H1 (cell line): ENCODE results near the gene FRMD3. TPM values are rescaled to one million over a fixed set of nuclear protein-coding genes. Genes with fewer than 3 reads are reported as not detected.

Experiments
- CTCF ChIA-PET: fragments of 300-600 bp; sonication (Branson Sonifier 250); formaldehyde crosslinking; loops from one replicate; lab custom pipeline; 2021; ENCODE audit not compliant: partially characterized antibody; lab: Charles Lee
- POLR2A ChIA-PET: fragments of 300-600 bp; sonication (Branson Sonifier 250); formaldehyde crosslinking; loops from one replicate; lab custom pipeline; 2021; ENCODE audit warnings: inconsistent platforms; ENCODE audit not compliant: partially characterized antibody; lab: Charles Lee
- DNase-seq, 2 experiments: peaks; one replicate each; pipeline versions ENCODE4 v3.0.0 to v3.0.0-alpha.2; 2010 to 2022; ENCODE audit warnings: low spot score in 2 of 2, low read depth in 1 of 2, mixed read lengths in 1 of 2
- FAIRE-seq: peaks from 2 replicates; lab custom pipeline; 2011; peaks lifted over from hg19 to GRCh38; lab: Jason Lieb, UNC
- H2AFZ ChIP-seq: 2 replicates; pipeline ENCODE4 v1.8.1; 2012; ENCODE audit warnings: low read length, inconsistent platforms
- H2AK5ac ChIP-seq: 2 replicates; pipeline ENCODE4 v1.6.1; 2013; ENCODE audit warnings: low read depth, low read length
- H2BK120ac ChIP-seq: replicated peaks from 2 replicates; pipeline ENCODE3; 2013; ENCODE audit warnings: low read depth, low read length, inconsistent platforms
- H2BK12ac ChIP-seq: 2 replicates; pipeline ENCODE4 v1.6.1; 2013; ENCODE audit warnings: low read depth, low read length
- H2BK15ac ChIP-seq: 2 replicates; pipeline ENCODE4 v1.6.1; 2013; ENCODE audit warnings: low read length
- H2BK20ac ChIP-seq: 2 replicates; pipeline ENCODE4 v1.6.1; 2013; ENCODE audit warnings: low read length
- H2BK5ac ChIP-seq: 2 replicates; pipeline ENCODE4 v1.6.1; 2013; ENCODE audit warnings: low read depth, low read length
- H3K14ac ChIP-seq: 2 replicates; pipeline ENCODE4 v1.6.1; 2013; ENCODE audit warnings: inconsistent platforms; ENCODE audit not compliant: insufficient read length
- H3K18ac ChIP-seq: 2 replicates; pipeline ENCODE4 v1.6.1; 2013; ENCODE audit warnings: low read length; ENCODE audit errors: extremely low read depth
- H3K23ac ChIP-seq: 2 replicates; pipeline ENCODE4 v1.6.1; 2013; ENCODE audit warnings: inconsistent platforms; ENCODE audit not compliant: insufficient read length
- H3K23me2 ChIP-seq: 2 replicates; pipeline ENCODE4 v1.6.1; 2013; ENCODE audit warnings: low read depth, low read length
- H3K27ac ChIP-seq: 2 replicates; pipeline ENCODE4 v1.6.1; 2011; ENCODE audit warnings: low read depth, low read length, inconsistent platforms
- H3K27me3 ChIP-seq, 4 experiments: replicated peaks in 1 of 4; 1 replicate in 1 of 4; 2 replicates in 3 of 4; pipeline versions ENCODE4 v1.6.1 to v1.8.1; 2011 to 2013; ENCODE audit warnings: low read length in 3 of 4, mild to moderate bottlenecking in 3 of 4, inconsistent platforms in 2 of 4, mixed read lengths in 2 of 4, moderate library complexity in 1 of 4; ENCODE audit not compliant: control insufficient read depth in 3 of 4, insufficient read depth in 3 of 4; ENCODE audit errors: extremely low read depth in 1 of 4
- H3K36me3 ChIP-seq, 4 experiments: 2 replicates each; pipeline versions ENCODE4 v1.6.1 to v1.8.1; 2011 to 2013; ENCODE audit warnings: mild to moderate bottlenecking in 4 of 4, low read length in 3 of 4, moderate library complexity in 2 of 4, control low read depth in 1 of 4, inconsistent platforms in 1 of 4; ENCODE audit not compliant: insufficient read depth in 4 of 4, control insufficient read depth in 2 of 4
- H3K4ac ChIP-seq: replicated peaks from 2 replicates; pipeline ENCODE3; 2013; ENCODE audit warnings: low read length, low read depth, mixed read lengths, inconsistent platforms; ENCODE audit not compliant: insufficient read length
- H3K4me1 ChIP-seq, 4 experiments: replicated peaks in 1 of 4; 1 replicate in 1 of 4; 2 replicates in 3 of 4; pipeline versions ENCODE4 v1.6.1 to v1.8.1; 2011 to 2013; ENCODE audit warnings: low read length in 3 of 4, inconsistent platforms in 2 of 4, mixed read lengths in 1 of 4; ENCODE audit not compliant: insufficient read depth in 4 of 4, control insufficient read depth in 3 of 4
- H3K4me2 ChIP-seq, 2 experiments: 2 replicates each; pipeline versions ENCODE4 v1.6.1 to v1.8.1; 2011 to 2013; ENCODE audit warnings: low read depth in 2 of 2, low read length in 2 of 2, control low read depth in 1 of 2, inconsistent platforms in 1 of 2, mild to moderate bottlenecking in 1 of 2; ENCODE audit not compliant: insufficient read depth in 1 of 2
- H3K4me3 ChIP-seq, 4 experiments: fragments of 200-600, 300-600 bp in 1 of 4; sonication (generic), shearing (Covaris generic), sonication (Bioruptor Twin) in 1 of 4; 2 replicates each; pipeline versions ENCODE4 v1.5.1 to v1.8.1; 2011 to 2016; ENCODE audit warnings: low read length in 4 of 4, low read depth in 3 of 4, control low read depth in 2 of 4, inconsistent platforms in 2 of 4, mild to moderate bottlenecking in 2 of 4, mixed read lengths in 1 of 4, moderate library complexity in 1 of 4; ENCODE audit not compliant: insufficient read depth in 2 of 4; ENCODE audit errors: extremely low read depth in 1 of 4
- H3K56ac ChIP-seq: replicated peaks from 2 replicates; pipeline ENCODE3; 2013; ENCODE audit warnings: low read depth, mild to moderate bottlenecking, mixed read lengths, low read length, inconsistent platforms; ENCODE audit not compliant: insufficient read length
- H3K79me1 ChIP-seq: 2 replicates; pipeline ENCODE4 v1.6.1; 2013; ENCODE audit warnings: low read depth, low read length, control low read depth
- H3K79me2 ChIP-seq, 2 experiments: 2 replicates each; pipeline versions ENCODE4 v1.6.1 to v1.8.1; 2012 to 2013; ENCODE audit warnings: low read length in 2 of 2, mild to moderate bottlenecking in 2 of 2, inconsistent platforms in 1 of 2; ENCODE audit not compliant: insufficient read depth in 2 of 2, control insufficient read depth in 1 of 2
- H3K9ac ChIP-seq, 4 experiments: replicated peaks in 1 of 4; 1 replicate in 1 of 4; 2 replicates in 3 of 4; pipeline versions ENCODE4 v1.6.1 to v1.8.1; 2011 to 2013; ENCODE audit warnings: low read depth in 3 of 4, low read length in 3 of 4, control low read depth in 2 of 4, mild to moderate bottlenecking in 2 of 4, moderate library complexity in 2 of 4, inconsistent platforms in 1 of 4; ENCODE audit errors: extremely low read depth in 1 of 4
- H3K9me3 ChIP-seq, 2 experiments: 2 replicates each; pipeline versions ENCODE4 v1.6.1 to v1.8.1; 2012 to 2013; ENCODE audit warnings: mild to moderate bottlenecking in 2 of 2, moderate library complexity in 2 of 2, control low read depth in 1 of 2, inconsistent platforms in 1 of 2, low read depth in 1 of 2, low read length in 1 of 2, mixed read lengths in 1 of 2; ENCODE audit not compliant: insufficient read depth in 2 of 2
- H4K20me1 ChIP-seq, 2 experiments: replicated peaks in 1 of 2; 2 replicates each; pipeline versions ENCODE3 to v1.8.1; 2011 to 2013; ENCODE audit warnings: inconsistent platforms in 2 of 2, low read length in 2 of 2, mild to moderate bottlenecking in 1 of 2; ENCODE audit not compliant: insufficient read depth in 2 of 2, control insufficient read depth in 1 of 2
- H4K5ac ChIP-seq: 2 replicates; pipeline ENCODE4 v1.6.1; 2013; ENCODE audit warnings: low read length, low read depth, mixed read lengths, inconsistent platforms; ENCODE audit not compliant: insufficient read length
- H4K8ac ChIP-seq: 2 replicates; pipeline ENCODE4 v1.8.0; 2013; ENCODE audit warnings: mild to moderate bottlenecking, moderate library complexity, low read length, inconsistent platforms; ENCODE audit not compliant: insufficient read depth; ENCODE audit errors: extremely low read depth
- H4K91ac ChIP-seq: replicated peaks from 2 replicates; pipeline ENCODE3; 2013; ENCODE audit warnings: low read length, mixed read lengths, inconsistent platforms; ENCODE audit not compliant: insufficient read length
- ATF2 ChIP-seq: IDR thresholded peaks from 2 replicates; pipeline ENCODE4 v1.6.1; 2012; ENCODE audit warnings: low read length, inconsistent platforms
- BCL11A ChIP-seq, 2 experiments: IDR thresholded peaks; one replicate each; pipeline ENCODE4 v1.6.1; 2011; ENCODE audit warnings: low read depth in 2 of 2, low read length in 2 of 2, mild to moderate bottlenecking in 2 of 2
- CREB1 ChIP-seq: IDR thresholded peaks from 2 replicates; pipeline ENCODE4 v1.6.1; 2012; ENCODE audit warnings: inconsistent platforms
- CTBP2 ChIP-seq: IDR thresholded peaks from 2 replicates; pipeline ENCODE4 v1.7.0; 2011; ENCODE audit warnings: borderline replicate concordance, mild to moderate bottlenecking, moderate library complexity, mixed read lengths, low read length; ENCODE audit not compliant: insufficient read depth, insufficient read length
- FOSL1 ChIP-seq: IDR thresholded peaks from 2 replicates; pipeline ENCODE4 v1.6.1; 2011; ENCODE audit warnings: mild to moderate bottlenecking, low read depth, low read length, moderate library complexity; ENCODE audit not compliant: insufficient read depth
- HDAC6 ChIP-seq: IDR thresholded peaks from one replicate; pipeline ENCODE4 v1.7.1; 2012; ENCODE audit warnings: low read depth, mild to moderate bottlenecking, inconsistent platforms, low read length, moderate library complexity
- KDM4A ChIP-seq: IDR thresholded peaks from one replicate; pipeline ENCODE4 v1.7.1; 2012; ENCODE audit warnings: low read depth, mild to moderate bottlenecking, moderate library complexity, low read length, inconsistent platforms; ENCODE audit not compliant: severe bottlenecking
- PHF8 ChIP-seq: fragments of 200-600 bp; sonication (generic); conservative IDR thresholded peaks from 2 replicates; pipeline ENCODE4 v1.7.1; 2012; ENCODE audit warnings: low read depth, mild to moderate bottlenecking, inconsistent platforms, low read length, moderate library complexity
- RFX5 ChIP-seq: IDR thresholded peaks from 2 replicates; pipeline ENCODE4 v1.6.1; 2011; ENCODE audit warnings: low read depth, low read length, improper control_type of control experiment, borderline replicate concordance
- SIX5 ChIP-seq: IDR thresholded peaks from 2 replicates; pipeline ENCODE4 v1.6.1; 2011; ENCODE audit warnings: mild to moderate bottlenecking, low read depth, low read length
- SP1 ChIP-seq: IDR thresholded peaks from 2 replicates; pipeline ENCODE4 v1.6.1; 2011; ENCODE audit warnings: low read depth, low read length
- TAF1 ChIP-seq: IDR thresholded peaks from 2 replicates; pipeline ENCODE4 v1.6.1; 2011; ENCODE audit warnings: mild to moderate bottlenecking, low read depth, low read length
- TBP ChIP-seq: IDR thresholded peaks from 2 replicates; pipeline ENCODE4 v1.6.1; 2011; ENCODE audit warnings: low read depth, low read length, improper control_type of control experiment
- ZNF274 ChIP-seq: IDR thresholded peaks from 2 replicates; pipeline ENCODE4 v1.7.0; 2012; ENCODE audit warnings: low read length, borderline replicate concordance; ENCODE audit errors: extremely low read depth
- WGBS, 2 experiments: shearing (Covaris generic) in 1 of 2; methylation state at CpG; one replicate each; pipeline versions ENCODE4 v1.1.6 to v1.1.7; 2013 to 2015; ENCODE audit warnings: low lambda C conversion rate in 2 of 2, mixed read lengths in 2 of 2, inconsistent platforms in 1 of 2, low coverage in 1 of 2, missing lambda C conversion rate in 1 of 2; ENCODE audit not compliant: insufficient replicate concordance in 2 of 2, insufficient coverage in 1 of 2, insufficient read length in 1 of 2; ENCODE audit errors: extremely low coverage in 1 of 2, missing lambda C conversion rate in 1 of 2; 5-methylcytosine and 5-hydroxymethylcytosine counted together
- polyA plus RNA-seq, 7 experiments: library from polyadenylated mRNA; depleted of rRNA in 3 of 7; stranded (reverse) in 5 of 7; unstranded in 2 of 7; fragments of >200 nt in 5 of 7; fragments of 200-250 nt in 2 of 7; gene quantifications; 1 replicate in 5 of 7; 2 replicates in 1 of 7; 4 replicates in 1 of 7; pipeline versions ENCODE4 v1.2.1 to v1.2.3, GENCODE V29; 2011 to 2013; ENCODE audit warnings: missing spikeins in 2 of 7, mixed read lengths in 2 of 7
- total RNA-seq: library from RNA; stranded (reverse); fragmentation: NEBNext Ultra II Directional; extraction: Animal tissue kit (Norgen Biotek cat#: 25700); gene quantifications from 2 replicates; pipeline ENCODE4 v1.2.1, GENCODE V29; 2021

The FRMD3 gene
- total and polyA plus RNA-seq, 2 of the 8 experiments (the other 6 are each of a cell fraction or from before 2014, with no cell fraction given) = 0.15 to 1.4 TPM

- Histone ChIP-seq H3K4me1 (no peaks in the 10 kb centered on the region), H3K4ac (no peak overlapping the region), H3K79me2 (no peaks in the 10 kb centered on the region), H3K9ac (no peak overlapping the region), H2BK120ac (no peak overlapping the region), H3K9me3 (no peaks in the 10 kb centered on the region), H3K4me2 (no peak overlapping the region), H3K18ac (no peak overlapping the region), H3K23ac (no peak overlapping the region), H3K79me1 (no peaks in the 10 kb centered on the region), H3K4me3 (no peak overlapping the region), H3K36me3 (no peaks in the 10 kb centered on the region), H2BK5ac (no peak overlapping the region), H3K56ac (no peak overlapping the region), H4K20me1 (no peaks in the 10 kb centered on the region), H4K5ac (no peak overlapping the region), H3K23me2 (no peaks in the 10 kb centered on the region), H4K8ac (no peak overlapping the region), H3K27ac (no peak overlapping the region), H2BK20ac (no peak overlapping the region), H3K27me3 (no peaks in the 10 kb centered on the region), H2AK5ac (no peak overlapping the region), H2AFZ (no peak overlapping the region), H2BK15ac (no peak overlapping the region), H2BK12ac (no peak overlapping the region), H3K14ac (no peak overlapping the region), H4K91ac (no peak overlapping the region)
- FAIRE-seq (no peak), DNase-seq (no peak)
- CTCF ChIA-PET = interaction anchor here (1.4 to 1.7 kb wide), 2 partner anchors 29 to 128 kb away, joined by 4 to 5 read pairs; no protein-coding TSS in a partner anchor
- POLR2A ChIA-PET = no interaction called here
- WGBS, 2 experiments = 87% methylated on average over 2 of the region's 2 CpGs; no CpG with 5 or more reads in 1 of the 2 experiments
- no peak for TF ChIP-seq BCL11A (IDR thresholded peaks at IDR 0.05; ENCODE audit: low read depth in 2 of 2, low read length in 2 of 2)
- no peak for TF ChIP-seq ATF2
- TF ChIP-seq CREB1 = no peak
- no peak for TF ChIP-seq HDAC6
- no peak for TF ChIP-seq PHF8
- TF ChIP-seq RFX5 = no peak
- no peak for TF ChIP-seq ZNF274
- no peak for TF ChIP-seq TAF1
- TF ChIP-seq FOSL1 = no peak
- TF ChIP-seq TBP = no peak
- TF ChIP-seq SP1 = no peak
- TF ChIP-seq SIX5 = no peak
- TF ChIP-seq KDM4A = no peak
- no peak for TF ChIP-seq CTBP2
These were observed 23.4 kb downstream of the FRMD3 start for GRCh38 chr9:83514767-83515166.
